GM10248 (cell line): ENCODE results near the gene ARFGEF2.

ENCODE experiments used
- CTCF ChIA-PET: fragments of 300-600 bp; sonication (Branson Sonifier 250); formaldehyde crosslinking; extraction: SDS; loops from one replicate; lab custom pipeline; 2021; ENCODE audit warnings: antibody characterized with exemption; lab: Yijun Ruan, JAX
- POLR2A ChIA-PET: fragments of 350-650 bp; sonication (Branson Sonifier 250); formaldehyde crosslinking; extraction: SDS; loops from one replicate; lab custom pipeline; 2020; ENCODE audit warnings: antibody characterized with exemption; lab: Yijun Ruan, JAX
- DNase-seq: peaks from one replicate; pipeline ENCODE4 v3.0.0; 2012; ENCODE audit errors: extremely low spot score
- CTCF ChIP-seq: IDR thresholded peaks from 2 replicates; pipeline ENCODE4 v1.5.1; 2012; ENCODE audit warnings: mild to moderate bottlenecking, low read depth; ENCODE audit errors: extremely low read depth, missing control alignments, control extremely low read depth

Gene ARFGEF2

GRCh38 chr20:48916699-48917098 lies 4.8 kb upstream of the ARFGEF2 start:
- TF ChIP-seq CTCF = no peak
- ChIA-PET CTCF (interaction anchor here (1.2 to 1.8 kb wide), 3 partner anchors 11 to 259 kb away, joined by 4 to 8 read pairs (median 6); no protein-coding TSS in a partner anchor), POLR2A (interaction anchor here (0.6 kb wide), 1 partner anchor 144 kb away, joined by 3 read pairs; no protein-coding TSS in a partner anchor)
- no peak for DNase-seq

- no peak for TF ChIP-seq CTCF
- ChIA-PET POLR2A (interaction anchor here (1.2 kb wide), 1 partner anchor 262 kb away, joined by 3 read pairs; no protein-coding TSS in a partner anchor), CTCF (interaction anchor here (1.6 to 2.6 kb wide), 2 partner anchors 14 to 262 kb away, joined by 10 to 12 read pairs; no protein-coding TSS in a partner anchor)
- DNase-seq = no peak
Observed at GRCh38 chr20:48919336-48919881, 2.1 kb upstream of the ARFGEF2 start.

GRCh38 chr20:48919882-48920526 lies 1.5 kb upstream of the ARFGEF2 start:
- DNase-seq = no peak
- CTCF ChIA-PET = interaction anchor here (1.6 to 2.6 kb wide), 2 partner anchors 14 to 263 kb away, joined by 10 to 12 read pairs; no protein-coding TSS in a partner anchor
- POLR2A ChIA-PET = interaction anchor here (1.2 kb wide), 1 partner anchor 262 kb away, joined by 3 read pairs; no protein-coding TSS in a partner anchor
- TF ChIP-seq CTCF = no peak

GRCh38 chr20:48920527-48921167 lies 864 bp upstream of the ARFGEF2 start:
- DNase-seq = no peak
- TF ChIP-seq CTCF = no peak
- CTCF ChIA-PET = interaction anchor here (1.6 to 2.9 kb wide), 3 partner anchors 15 to 263 kb away, joined by 10 to 12 read pairs (median 12); no protein-coding TSS in a partner anchor
- POLR2A ChIA-PET = interaction anchor here (1.2 kb wide), 1 partner anchor 263 kb away, joined by 3 read pairs; no protein-coding TSS in a partner anchor

GRCh38 chr20:48921883-48922820 lies 641 bp downstream of the ARFGEF2 start:
- DNase-seq = no peak
- POLR2A ChIA-PET = no interaction called here
- TF ChIP-seq CTCF = no peak
- CTCF ChIA-PET = interaction anchor here (1.0 to 2.9 kb wide), 3 partner anchors 17 to 265 kb away, joined by 3 to 12 read pairs (median 3); no protein-coding TSS in a partner anchor
